Peyer's patch (tissue), 4 donors: ENCODE results near the gene RBBP8NL. TPM values are rescaled to one million over a fixed set of nuclear protein-coding genes. Genes with fewer than 3 reads are reported as not detected.

Experiments used
- DNase-seq, 3 donors: peaks; one replicate each; pipeline ENCODE4 v3.0.0-alpha.2; 2017 to 2019
- H3K27ac ChIP-seq, 4 donors: fragments of 200-600 bp; sonication (generic); one replicate each; pipeline ENCODE4 v1.5.1; 2016 to 2019
- H3K27me3 ChIP-seq, 2 donors: fragments of 200-600 bp; sonication (generic); one replicate each; pipeline ENCODE4 v1.5.1; 2019
- H3K36me3 ChIP-seq, 3 donors: fragments of 200-600 bp; sonication (generic); one replicate each; pipeline ENCODE4 v1.5.1; 2016 to 2019
- H3K4me1 ChIP-seq, 4 donors: fragments of 200-600 bp; sonication (generic); one replicate each; pipeline ENCODE4 v1.5.1; 2016 to 2019
- H3K4me3 ChIP-seq, 4 donors: fragments of 200-600 bp; sonication (generic); 1 replicate in 3 of 4; 2 replicates in 1 of 4; pipeline ENCODE4 v1.5.1; 2016 to 2019; ENCODE audit warnings: mild to moderate bottlenecking in 1 of 4
- H3K9me3 ChIP-seq, 4 donors: fragments of 200-600 bp; sonication (generic); one replicate each; pipeline ENCODE4 v1.5.1; 2016 to 2019; ENCODE audit warnings: mild to moderate bottlenecking in 1 of 4
- POLR2A ChIP-seq, 2 donors: fragments of 450-650 bp; IDR thresholded peaks; one replicate each; pipeline ENCODE4 v1.5.1; 2017; ENCODE audit warnings: antibody characterized with exemption in 2 of 2, mild to moderate bottlenecking in 2 of 2, moderate library complexity in 2 of 2
- total RNA-seq, 4 donors: library from RNA; depleted of rRNA; stranded (reverse); fragments of >200 nt; gene quantifications; one replicate each; pipeline ENCODE4 v1.1.0, GENCODE V29; 2016
- TF ChIP-seq, protein P1 (sequence below), 6 experiments: fragments of 450-650 bp in 4 of 6; fragments of 200-600 bp in 2 of 6; sonication (generic) in 1 of 6; IDR thresholded peaks; one replicate each; pipeline ENCODE4 v1.5.1; 2017 to 2019; ENCODE audit warnings: antibody characterized with exemption in 6 of 6, mild to moderate bottlenecking in 3 of 6, moderate library complexity in 1 of 6

RBBP8NL gene
- total RNA-seq, 4 donors from 2014 or later: 6.6 to 26.7 (median 13.4) TPM

GRCh38 chr20:62392621-62393334, 34.6 kb downstream of the RBBP8NL start:
- H3K27me3 ChIP-seq: no peaks in the 10 kb centered on the region
- H3K4me3 ChIP-seq: no peak overlapping the region
- peaks cover 0 to 30% (median 0%) of the 10 kb centered on the region in 3 donors for H3K36me3 ChIP-seq
- H3K4me1 ChIP-seq: peaks cover 0 to 8% (median 6%) of the 10 kb centered on the region in 4 donors
- no peak overlapping the region for H3K27ac ChIP-seq
- no peak for DNase-seq
- TF ChIP-seq POLR2A (IDR thresholded peaks at IDR 0.05): no peak
- TF ChIP-seq, protein P1, sequence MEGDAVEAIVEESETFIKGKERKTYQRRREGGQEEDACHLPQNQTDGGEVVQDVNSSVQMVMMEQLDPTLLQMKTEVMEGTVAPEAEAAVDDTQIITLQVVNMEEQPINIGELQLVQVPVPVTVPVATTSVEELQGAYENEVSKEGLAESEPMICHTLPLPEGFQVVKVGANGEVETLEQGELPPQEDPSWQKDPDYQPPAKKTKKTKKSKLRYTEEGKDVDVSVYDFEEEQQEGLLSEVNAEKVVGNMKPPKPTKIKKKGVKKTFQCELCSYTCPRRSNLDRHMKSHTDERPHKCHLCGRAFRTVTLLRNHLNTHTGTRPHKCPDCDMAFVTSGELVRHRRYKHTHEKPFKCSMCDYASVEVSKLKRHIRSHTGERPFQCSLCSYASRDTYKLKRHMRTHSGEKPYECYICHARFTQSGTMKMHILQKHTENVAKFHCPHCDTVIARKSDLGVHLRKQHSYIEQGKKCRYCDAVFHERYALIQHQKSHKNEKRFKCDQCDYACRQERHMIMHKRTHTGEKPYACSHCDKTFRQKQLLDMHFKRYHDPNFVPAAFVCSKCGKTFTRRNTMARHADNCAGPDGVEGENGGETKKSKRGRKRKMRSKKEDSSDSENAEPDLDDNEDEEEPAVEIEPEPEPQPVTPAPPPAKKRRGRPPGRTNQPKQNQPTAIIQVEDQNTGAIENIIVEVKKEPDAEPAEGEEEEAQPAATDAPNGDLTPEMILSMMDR (IDR thresholded peaks at IDR 0.05): no peak
- H3K9me3 ChIP-seq: no peaks in the 10 kb centered on the region

DNA sequence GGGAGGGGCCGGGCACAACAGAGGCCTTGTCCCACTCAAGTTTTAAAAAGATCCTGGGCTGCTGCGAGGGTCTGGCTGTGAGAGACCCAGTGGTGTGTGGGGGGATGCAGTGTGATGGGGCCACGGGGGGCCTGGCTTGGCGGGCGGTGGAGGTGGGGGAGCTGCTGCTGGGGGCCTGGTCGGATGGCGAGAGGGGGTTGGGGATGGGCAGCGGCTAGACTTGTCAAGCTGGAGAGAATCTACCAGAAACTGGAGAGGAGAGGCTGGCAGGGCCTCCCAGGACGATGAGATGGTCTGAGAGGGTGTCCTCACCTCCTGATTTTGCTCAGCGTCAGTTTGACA, 35.3 kb downstream of the RBBP8NL start:
- TF ChIP-seq, protein P1 (IDR thresholded peaks at IDR 0.05): no peak
- TF ChIP-seq POLR2A (IDR thresholded peaks at IDR 0.05): no peak
- Histone ChIP-seq H3K27ac (no peak overlapping the region), H3K4me3 (no peak overlapping the region), H3K36me3 (peaks cover 0 to 30% (median 0%) of the 10 kb centered on the region in 3 donors), H3K27me3 (no peaks in the 10 kb centered on the region), H3K9me3 (no peaks in the 10 kb centered on the region), H3K4me1 (peaks cover 0 to 12% (median 9%) of the 10 kb centered on the region in 4 donors)
- no peak for DNase-seq

GRCh38 chr20:62391165-62392076, 35.9 kb downstream of the RBBP8NL start:
- Histone ChIP-seq H3K9me3 (no peaks in the 10 kb centered on the region), H3K4me1 (peaks cover 0 to 12% (median 9%) of the 10 kb centered on the region in 4 donors), H3K27ac (no peak overlapping the region), H3K4me3 (no peak overlapping the region), H3K36me3 (peaks cover 0 to 30% (median 0%) of the 10 kb centered on the region in 3 donors), H3K27me3 (no peaks in the 10 kb centered on the region)
- no peak for DNase-seq
- TF ChIP-seq POLR2A (IDR thresholded peaks at IDR 0.05): no peak
- TF ChIP-seq, protein P1 (IDR thresholded peaks at IDR 0.05): no peak

DNA sequence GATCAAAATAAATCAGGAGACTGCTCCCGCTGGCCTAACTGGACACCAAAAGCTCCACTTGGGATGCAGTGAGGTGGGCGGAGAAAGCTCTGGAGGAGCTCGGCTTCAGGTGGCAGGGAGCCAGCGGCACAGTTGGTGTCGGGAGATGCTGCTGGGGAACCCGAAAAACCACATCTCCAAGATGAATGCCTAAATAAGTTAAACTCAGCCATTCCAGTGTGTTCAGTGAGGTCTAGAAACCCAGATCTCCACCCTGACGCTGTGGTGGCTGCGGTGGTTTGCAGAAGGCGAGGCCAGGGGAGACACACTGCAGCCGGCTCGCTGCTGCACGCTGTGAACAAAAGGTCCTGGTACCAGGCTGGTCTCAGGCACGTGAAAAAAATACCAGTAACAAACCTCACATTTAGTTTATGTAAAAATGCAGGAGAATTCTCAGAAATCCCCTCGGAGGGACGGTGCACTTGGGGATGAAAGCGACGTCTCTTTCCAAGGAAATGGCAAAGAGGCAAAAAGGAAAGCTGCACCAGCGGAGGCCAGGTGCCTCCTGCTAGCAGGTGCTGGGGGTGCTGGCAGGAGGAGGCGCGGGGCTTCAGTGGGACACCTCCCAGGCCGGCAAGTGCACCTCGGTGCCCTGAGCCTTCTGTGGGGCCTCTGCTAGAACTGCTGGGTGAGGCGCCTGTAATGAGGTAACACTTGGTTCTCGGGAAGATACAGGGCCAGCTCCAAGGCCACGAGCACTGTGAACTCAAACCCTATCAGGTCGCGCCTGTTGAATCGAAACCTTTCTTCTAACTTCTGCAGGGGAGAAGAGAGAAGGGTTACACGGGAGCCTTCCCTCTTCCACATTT, 36.8 kb downstream of the RBBP8NL start:
- no peaks in the 10 kb centered on the region for H3K9me3 ChIP-seq
- peaks cover 0 to 30% (median 0%) of the 10 kb centered on the region in 3 donors for H3K36me3 ChIP-seq
- TF ChIP-seq, protein P1 (IDR thresholded peaks at IDR 0.05): no peak
- TF ChIP-seq POLR2A (IDR thresholded peaks at IDR 0.05): no peak
- DNase-seq: no peak
- no peak overlapping the region for H3K4me3 ChIP-seq
- peaks cover 0 to 18% (median 15%) of the 10 kb centered on the region in 4 donors for H3K4me1 ChIP-seq
- H3K27me3 ChIP-seq: no peaks in the 10 kb centered on the region
- H3K27ac ChIP-seq: no peak overlapping the region

GRCh38 chr20:62389601-62390087, 37.7 kb downstream of the RBBP8NL start:
- Histone ChIP-seq H3K9me3 (no peaks in the 10 kb centered on the region), H3K27me3 (no peaks in the 10 kb centered on the region), H3K4me3 (no peak overlapping the region), H3K27ac (no peak overlapping the region), H3K36me3 (peaks cover 0 to 30% (median 0%) of the 10 kb centered on the region in 3 donors), H3K4me1 (peaks cover 0 to 23% (median 16%) of the 10 kb centered on the region in 4 donors)
- TF ChIP-seq, protein P1 (IDR thresholded peaks at IDR 0.05): no peak
- no peak for TF ChIP-seq POLR2A (IDR thresholded peaks at IDR 0.05)
- no peak for DNase-seq
